G401.6 (cell line): ENCODE data around the gene GCN1.

ENCODE experiments used
- FAIRE-seq: peaks from 2 replicates; lab custom pipeline; 2012; peaks lifted over from hg19 to GRCh38; lab: Jason Lieb, UNC

GCN1 gene

GRCh38 chr12:120175537-120175936, 19.0 kb downstream of the GCN1 start:
- no peak for FAIRE-seq

DNA sequence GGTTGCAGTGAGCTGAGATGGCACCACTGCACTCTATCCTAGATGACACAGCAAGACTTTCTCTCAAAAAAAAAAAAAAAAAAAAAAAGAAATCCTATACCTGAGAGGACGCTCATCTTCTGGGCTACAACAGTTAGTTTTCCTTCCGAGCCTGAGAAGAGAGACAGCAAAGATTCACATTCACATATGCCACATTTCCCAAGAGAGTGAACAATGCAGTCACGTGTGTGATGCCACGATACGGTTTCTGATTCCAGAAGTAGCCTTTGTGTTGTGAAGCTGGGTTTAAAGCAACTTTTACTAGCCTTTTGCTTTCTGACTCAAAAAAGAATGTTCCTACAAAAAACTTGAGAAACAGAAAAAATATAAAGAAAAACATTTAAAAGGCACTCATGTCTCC, 19.5 kb downstream of the GCN1 start:
- no peak for FAIRE-seq

GRCh38 chr12:120172053-120172452, 22.5 kb downstream of the GCN1 start:
- no peak for FAIRE-seq

DNA sequence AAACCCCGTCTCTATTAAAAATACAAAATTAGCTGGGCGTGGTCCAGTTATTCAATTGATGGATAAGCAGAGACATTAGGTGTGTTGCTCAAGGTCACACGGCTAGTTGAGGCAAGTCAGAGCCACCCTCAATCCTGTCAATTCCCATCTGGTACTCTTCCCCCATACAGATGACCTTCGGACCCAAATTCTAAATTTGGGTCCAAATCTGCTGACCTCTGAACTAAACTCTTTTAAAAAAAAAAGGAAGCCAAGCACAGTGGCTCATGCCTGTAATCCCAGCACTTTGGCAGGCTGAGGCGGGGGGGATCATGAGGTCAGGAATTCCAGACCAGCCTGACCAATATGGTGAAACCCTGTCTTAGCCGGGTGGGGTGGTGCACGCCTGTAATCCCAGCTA, 23.9 kb downstream of the GCN1 start:
- FAIRE-seq: no peak

- no peak for FAIRE-seq
Measured at GRCh38 chr12:120169946-120170345, 24.6 kb downstream of the GCN1 start.

DNA sequence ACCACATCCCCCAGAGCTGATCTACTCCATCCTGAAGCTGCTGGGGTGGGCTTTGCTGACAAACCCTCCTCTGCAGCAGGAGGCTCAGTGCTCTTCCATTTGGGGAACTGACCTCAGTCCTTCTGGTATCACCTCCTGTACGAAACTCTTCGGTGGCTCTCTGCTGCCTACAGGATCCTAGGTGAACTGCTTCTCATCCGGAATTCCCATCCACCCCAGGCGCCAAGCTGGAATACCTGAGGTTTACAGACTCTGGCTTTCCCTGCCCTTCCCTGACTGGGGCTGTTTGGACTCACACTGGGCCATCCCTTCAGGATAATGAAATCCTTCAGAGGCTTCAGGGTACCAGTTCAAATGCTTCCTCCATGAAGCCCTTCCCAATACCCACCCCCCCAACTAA, 26.2 kb downstream of the GCN1 start:
- FAIRE-seq: no peak

GRCh38 chr12:120167529-120168095, 26.9 kb downstream of the GCN1 start:
- FAIRE-seq: no peak

DNA sequence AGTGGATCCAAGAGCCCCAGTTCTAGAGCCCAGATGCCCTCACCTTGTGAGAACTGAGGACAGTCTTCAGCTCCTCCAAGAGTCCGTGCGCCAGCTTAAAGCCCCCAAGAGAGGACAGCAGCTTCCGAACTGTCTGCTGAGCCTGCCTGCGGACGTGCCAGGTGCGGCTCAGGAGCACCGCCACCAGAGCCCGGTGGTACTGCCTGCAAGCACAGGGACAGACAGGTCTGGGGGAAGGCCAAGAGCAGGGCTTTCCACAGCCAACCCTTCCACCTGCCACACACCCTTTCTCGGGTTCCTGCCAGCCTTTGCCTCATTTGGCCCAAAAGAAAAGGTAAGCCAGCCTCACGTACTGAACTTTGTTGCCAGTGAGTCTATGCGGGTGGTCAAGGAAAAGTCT, 30.2 kb downstream of the GCN1 start:
- FAIRE-seq: no peak

DNA sequence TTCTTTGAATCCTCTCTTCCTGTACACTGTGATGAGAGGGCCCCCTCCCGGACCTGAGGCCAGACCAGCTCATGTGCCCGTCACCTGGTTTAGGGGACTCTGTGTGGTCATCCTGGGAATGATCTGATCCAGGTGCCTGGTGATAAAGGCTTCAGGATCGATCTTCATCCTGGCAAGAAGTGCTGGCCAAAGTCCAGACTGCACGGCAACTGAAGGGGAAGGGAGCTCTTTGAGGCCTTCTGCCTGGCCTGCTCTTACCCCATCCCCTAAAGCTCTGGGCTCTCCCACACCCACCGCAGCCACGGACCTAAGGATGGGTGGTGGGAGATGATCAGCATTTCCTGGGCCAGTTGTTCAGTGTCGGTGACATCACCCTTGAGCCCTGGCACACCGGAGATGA, 31.8 kb downstream of the GCN1 start:
- FAIRE-seq: no peak

- FAIRE-seq: no peak
Measured at GRCh38 chr12:120161852-120162251, 32.7 kb downstream of the GCN1 start.

DNA sequence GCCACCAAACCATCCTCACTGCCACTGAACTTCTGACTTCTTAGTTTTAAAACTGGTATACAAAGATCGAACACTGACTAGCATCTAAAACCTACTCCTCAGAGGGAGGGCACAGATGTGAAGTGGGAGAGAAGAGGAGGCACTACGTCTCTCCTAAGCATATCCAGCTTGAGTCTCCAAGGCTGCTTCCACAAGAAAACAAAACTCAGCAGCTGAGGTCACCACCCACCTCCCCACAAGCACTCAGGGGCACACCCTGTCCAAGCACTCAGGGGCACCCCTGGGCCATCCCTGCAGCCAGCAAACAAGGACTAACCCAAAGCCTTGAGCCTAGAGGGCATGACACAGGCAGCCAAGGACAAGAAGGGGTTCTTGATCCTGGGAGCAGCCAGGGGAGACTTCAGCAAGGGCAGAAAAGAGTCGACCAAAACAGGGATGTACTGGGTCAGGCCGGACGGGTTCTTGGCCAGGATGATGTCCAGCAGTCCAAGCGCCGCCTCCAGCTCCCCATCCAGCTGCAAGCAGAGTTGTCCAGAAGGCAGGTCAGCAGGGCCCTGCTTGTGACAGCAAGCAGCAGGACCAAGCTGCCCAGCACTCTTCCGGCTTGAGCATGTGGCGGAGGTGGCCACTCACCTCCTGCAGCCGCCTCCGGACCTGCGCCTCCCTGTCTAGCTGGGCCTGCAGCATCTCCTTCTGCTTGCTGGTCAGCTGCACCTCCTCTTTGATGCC, 34.8 kb downstream of the GCN1 start:
- FAIRE-seq: no peak

- no peak for FAIRE-seq
Measured at GRCh38 chr12:120158351-120158750, 36.2 kb downstream of the GCN1 start.

- no peak for FAIRE-seq
Measured at GRCh38 chr12:120157678-120158077, 36.8 kb downstream of the GCN1 start.

DNA sequence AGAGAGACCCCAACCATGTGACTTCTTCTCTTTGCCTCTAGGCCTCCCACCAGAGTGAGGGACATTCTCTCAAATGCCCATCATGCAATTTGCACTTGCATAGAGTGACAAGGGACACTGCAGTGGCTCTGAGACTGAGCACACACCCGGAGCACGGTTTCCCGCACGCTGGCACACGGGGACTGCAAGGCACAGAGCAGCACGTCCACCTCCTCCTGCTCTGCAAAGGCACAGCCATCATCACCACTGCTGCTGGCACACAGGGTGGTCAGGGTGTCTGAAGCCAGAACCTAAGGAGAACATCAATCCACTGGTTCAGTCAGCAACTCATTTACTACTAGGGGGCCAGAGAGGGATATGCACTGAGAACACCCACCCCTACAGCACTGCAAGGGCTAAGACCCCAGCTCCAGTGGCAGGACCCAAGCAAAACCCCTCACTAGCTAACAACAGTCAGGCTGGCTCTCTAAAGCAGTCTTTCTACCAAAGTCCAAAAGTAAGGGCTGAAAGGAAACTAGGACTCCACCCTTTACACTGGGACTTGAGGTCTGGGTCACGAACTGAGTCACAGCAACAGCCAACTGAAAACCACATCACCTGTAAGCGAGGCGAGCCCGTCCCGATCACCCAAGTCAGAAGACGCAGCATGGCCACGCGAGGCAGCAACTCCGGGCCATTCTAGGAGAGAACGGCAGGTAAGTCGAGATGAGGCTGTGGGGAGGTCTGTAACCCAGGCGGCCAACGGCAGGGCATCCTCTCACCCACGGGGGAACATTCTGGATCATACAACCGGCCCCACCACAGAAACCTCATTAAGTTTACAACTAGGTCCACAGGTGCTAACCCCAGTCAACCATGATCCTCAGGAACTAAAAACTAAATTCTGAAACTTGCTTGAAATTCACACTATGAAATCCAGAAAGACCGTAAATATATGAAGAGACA, 37.9 kb downstream of the GCN1 start:
- no peak for FAIRE-seq

- no peak for FAIRE-seq
Measured at GRCh38 chr12:120155072-120155471, 39.4 kb downstream of the GCN1 start.

- FAIRE-seq: no peak
Measured at GRCh38 chr12:120150919-120151525, 43.5 kb downstream of the GCN1 start.

DNA sequence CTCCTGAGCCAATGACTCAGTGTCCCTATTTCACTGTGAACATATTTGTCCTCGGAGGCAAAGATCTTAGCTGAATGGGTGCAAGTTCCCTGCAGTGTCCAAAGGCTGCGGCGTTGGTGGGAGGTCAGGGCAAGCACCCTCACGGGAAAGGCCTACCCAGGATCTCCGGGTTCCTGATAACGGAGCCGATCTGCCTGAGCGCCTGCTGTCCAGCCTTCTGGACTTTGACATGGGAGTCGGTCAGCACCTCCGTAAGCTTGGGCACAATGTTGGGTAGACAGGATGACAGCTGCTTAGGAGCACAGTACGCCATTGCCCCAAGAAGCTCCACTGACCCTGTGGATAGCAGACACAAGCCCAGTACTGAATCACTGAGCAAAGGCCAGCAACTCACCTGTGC, 46.5 kb downstream of the GCN1 start:
- FAIRE-seq: no peak

DNA sequence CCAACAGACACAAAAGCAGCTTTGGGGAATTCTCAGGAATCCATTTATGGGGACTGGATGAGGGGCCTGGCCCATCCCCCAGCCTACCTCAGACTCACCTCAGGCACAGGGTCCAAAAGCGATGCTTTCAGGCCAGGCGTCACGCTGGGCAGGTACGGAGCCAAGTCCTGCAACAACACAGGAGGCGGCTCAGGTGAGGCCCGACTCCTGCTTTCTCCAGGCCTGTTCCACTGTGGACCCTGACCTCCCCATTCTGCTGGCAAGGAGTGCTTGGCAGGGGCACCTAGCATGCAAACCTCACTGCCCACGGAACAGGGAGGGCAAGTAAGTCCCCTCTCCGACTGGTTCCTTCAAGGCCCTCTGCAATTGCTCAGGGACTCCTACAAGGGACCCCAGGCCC, 49.4 kb downstream of the GCN1 start:
- FAIRE-seq: no peak

DNA sequence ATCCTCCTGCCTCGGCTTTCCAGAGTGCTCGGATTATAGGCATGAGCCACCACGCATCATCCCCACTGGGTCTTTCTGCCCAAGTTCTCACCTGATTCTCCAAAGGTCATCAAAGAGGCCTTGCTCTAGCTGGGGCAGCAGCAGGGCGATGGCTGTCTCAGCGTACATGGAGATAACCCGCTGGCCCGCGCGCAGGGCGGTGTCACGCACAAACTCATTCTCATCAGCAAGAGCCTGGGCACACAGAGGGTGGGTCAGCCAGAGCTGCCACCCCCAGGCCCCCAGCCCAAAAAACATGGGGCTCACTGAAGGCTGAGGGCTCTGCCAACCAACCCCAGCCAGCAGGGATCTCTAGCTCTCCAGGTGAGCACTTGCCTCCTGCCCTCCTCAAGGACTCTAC, 50.3 kb downstream of the GCN1 start:
- FAIRE-seq: no peak

DNA sequence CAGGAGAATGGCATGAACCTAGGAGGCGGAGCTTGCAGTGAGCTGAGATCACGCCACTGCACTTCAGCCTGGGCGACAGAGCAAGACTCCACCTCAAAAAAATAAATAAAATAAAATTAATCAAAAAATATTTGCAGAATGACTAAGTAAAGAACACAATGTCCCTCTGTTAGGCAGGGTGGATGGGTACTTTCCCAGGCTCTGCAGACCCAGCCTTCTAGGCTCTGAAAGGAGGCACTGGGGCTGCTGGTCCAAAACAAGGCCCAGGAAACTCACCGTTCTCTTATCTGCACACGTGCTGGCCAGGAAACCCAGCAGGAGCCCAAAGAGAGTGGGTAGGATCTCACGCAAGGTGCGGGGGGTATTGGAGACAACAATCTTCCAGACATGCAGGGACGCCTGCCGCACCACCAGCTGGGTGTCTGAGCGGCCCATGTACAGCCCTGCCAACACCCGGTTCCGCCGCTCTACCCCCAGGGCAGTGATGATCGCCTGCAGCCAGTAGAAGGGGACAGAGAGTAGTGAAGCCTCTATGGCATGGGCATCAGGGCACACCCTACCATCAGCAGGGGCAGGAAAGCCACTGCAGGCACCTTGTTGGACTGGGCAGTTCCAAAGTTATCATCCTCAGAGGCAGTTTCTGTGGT, 52.2 kb downstream of the GCN1 start:
- no peak for FAIRE-seq

DNA sequence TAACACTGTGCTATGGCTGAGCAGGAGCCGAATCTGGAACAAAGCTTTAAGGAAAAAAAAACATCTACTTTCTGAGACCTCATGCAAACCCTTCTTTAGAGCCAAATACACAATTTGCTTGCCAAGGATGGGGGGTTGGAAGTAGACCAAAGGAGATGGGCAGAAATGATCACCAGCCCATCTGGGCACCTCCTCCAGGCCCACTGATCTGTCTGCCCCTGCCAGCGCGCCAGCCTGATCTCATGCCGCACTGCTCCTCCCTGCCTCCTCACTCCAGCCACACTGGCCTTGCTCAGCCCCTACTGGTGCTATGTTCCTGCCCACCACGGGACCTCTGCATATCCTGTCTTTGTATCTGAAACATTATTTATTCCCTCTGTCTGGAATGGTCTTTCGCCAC, 53.2 kb downstream of the GCN1 start:
- no peak for FAIRE-seq

- no peak for FAIRE-seq
Measured at GRCh38 chr12:120140603-120141002, 53.9 kb downstream of the GCN1 start.
